HG03460 (cell line): ENCODE measurements around the gene CAP2.

Source experiments
- ATAC-seq: cut with Tn5 transposase; IDR thresholded peaks from one replicate; pipeline ENCODE4 v1.9.1; 2021; ENCODE audit not compliant: unreplicated experiment

The CAP2 gene, protein sequence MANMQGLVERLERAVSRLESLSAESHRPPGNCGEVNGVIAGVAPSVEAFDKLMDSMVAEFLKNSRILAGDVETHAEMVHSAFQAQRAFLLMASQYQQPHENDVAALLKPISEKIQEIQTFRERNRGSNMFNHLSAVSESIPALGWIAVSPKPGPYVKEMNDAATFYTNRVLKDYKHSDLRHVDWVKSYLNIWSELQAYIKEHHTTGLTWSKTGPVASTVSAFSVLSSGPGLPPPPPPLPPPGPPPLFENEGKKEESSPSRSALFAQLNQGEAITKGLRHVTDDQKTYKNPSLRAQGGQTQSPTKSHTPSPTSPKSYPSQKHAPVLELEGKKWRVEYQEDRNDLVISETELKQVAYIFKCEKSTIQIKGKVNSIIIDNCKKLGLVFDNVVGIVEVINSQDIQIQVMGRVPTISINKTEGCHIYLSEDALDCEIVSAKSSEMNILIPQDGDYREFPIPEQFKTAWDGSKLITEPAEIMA

DNA sequence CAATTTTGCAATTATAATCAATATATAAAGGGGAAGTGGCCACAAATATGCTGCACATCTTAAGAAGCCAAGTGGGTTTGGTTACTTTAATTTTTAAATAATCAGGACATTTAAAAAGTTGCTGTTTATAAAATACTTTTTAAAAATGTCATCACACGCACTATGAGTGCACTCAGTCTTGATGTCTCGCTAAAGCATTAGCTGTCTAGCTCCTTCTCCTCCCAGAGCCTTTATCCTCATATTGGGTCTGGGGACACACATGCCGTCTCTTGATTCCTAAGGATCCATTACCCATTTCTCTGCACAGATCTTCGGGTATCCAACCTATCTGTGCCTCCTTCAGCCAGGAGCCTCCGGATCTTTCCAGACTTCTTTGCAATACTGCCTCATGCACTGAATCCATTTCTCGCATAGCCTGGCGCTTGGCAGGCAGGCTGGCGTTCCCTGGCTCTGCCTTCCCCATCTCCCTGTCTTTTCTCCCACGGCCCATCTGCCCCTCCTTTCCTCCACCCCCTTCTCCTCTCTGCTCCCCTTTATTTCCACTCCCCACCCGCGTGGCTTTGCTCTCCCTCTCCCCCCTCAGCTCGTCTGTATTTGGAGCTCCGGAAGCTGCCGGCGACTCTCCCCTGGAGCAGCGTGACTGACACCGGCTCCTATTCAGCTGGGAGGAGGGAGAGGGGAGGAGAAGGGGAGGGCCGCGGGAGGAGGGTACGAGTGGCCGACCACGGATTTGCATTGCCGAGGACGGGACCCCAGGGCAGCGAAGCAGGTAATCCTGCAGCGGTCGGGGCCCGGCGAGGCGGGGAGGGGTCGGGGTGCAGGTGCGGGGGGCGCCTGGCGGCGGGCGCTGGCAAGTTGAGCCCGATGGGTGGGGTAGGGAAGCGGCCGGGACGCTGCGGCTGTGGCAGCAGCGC lies at the start of gene CAP2:
Gene CAP2 (plus strand): TSS at position 618 of the 914 bp plus-strand sequence. CDS start 27,961 bp downstream, outside the sequence.
- no peak for ATAC-seq

DNA sequence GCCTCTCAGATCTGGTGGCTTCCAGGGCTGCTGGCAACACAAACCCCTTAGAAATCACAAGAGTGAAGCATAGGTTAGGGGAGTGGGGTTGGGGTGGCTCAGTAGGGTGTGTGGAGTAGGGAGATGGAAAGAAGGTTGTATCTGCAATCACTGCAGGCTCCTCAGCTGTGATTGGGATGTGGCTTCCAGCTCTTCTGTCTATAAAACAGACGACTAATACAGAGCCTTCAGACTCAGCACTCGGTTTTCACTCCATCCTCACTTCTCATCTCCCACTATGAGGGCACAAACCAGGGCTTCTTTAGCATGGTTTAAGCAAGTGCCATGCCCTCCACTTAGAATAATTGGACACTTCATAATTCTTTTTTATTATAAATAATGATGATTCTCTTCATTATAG lies 46.4 kb upstream of the CAP2 start:
- ATAC-seq, result no peak

DNA sequence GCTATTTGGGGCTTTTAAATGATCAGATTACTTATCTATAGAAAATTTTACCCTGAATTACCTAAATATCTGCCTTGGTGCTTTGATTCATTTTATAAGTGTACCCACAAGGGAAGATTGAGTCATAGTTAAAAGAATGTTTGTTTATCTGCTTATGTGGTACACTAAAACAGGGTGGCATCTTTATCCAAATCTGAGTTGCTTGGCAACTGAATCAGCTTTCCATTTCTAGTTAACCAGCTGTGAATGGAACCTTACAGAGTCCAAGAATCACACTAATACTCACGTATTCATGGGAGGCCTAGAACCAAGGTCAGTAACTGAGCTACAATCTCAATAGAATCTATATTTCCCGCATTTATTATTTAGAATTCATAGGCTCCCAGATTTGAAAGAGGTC lies 44.0 kb upstream of the CAP2 start:
- no peak for ATAC-seq

- ATAC-seq, result no peak
Observed at GRCh38 chr6:17352302-17352701, 41.1 kb upstream of the CAP2 start.

GRCh38 chr6:17353440-17354175 lies 39.8 kb upstream of the CAP2 start:
- ATAC-seq, result no peak

GRCh38 chr6:17354700-17355403 lies 38.5 kb upstream of the CAP2 start:
- ATAC-seq, result no peak

DNA sequence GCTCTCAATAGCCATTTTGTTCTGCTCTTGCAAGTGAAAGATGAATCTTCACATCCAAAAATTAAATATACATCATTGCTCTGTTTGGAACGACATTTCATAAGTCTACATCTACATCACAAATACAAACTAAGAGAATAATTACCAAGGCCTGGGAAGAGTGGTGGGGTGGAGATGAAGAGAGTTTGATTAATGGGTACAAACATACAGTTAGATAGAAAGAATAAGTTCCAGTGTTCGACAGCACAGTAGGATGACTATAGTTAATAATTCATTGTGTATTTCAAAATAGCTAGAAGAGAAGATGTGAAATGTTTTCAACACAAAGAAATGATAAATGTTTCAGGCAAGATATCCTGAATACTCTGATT lies 38.0 kb upstream of the CAP2 start:
- ATAC-seq, result no peak

DNA sequence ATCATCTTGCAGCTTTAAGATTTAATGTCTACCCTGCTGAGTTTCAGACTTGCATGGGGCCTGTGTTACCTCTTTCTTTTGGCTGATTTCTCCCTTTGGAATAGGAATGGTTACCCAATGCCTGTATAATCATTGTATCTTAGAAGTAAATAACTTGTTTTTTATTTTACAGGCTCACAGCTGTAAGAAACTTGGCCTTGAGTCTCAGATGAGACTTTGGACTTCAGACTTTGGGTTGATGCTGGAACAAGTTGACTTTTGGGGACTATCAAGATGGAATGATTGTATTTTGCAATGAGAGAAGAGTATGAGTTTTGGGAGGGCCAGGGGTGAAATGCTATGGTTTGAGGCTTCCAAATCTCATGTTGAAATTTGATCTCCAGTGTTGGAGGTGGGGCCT lies 34.9 kb upstream of the CAP2 start:
- ATAC-seq, result no peak

GRCh38 chr6:17360564-17360963 lies 32.8 kb upstream of the CAP2 start:
- ATAC-seq, result no peak

GRCh38 chr6:17361013-17361412 lies 32.4 kb upstream of the CAP2 start:
- no peak for ATAC-seq

DNA sequence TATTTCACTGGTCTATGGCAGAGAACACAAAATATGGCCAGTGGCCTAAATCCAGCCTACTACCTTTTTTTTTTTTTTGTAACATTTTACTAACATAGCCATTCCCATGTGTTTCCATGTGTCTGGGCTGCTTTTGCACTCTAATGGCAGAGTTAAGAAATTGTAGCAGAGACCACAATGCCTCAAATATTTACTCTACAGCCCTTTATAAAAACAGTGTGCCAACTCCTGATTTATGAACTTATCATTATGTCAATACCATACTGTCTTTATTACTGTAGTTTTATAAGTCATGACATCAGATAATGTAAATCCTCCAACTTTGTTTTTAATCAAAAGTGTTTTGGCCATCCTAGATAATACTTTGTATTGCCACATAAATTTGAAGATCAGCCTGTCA lies 27.4 kb upstream of the CAP2 start:
- ATAC-seq, result no peak

DNA sequence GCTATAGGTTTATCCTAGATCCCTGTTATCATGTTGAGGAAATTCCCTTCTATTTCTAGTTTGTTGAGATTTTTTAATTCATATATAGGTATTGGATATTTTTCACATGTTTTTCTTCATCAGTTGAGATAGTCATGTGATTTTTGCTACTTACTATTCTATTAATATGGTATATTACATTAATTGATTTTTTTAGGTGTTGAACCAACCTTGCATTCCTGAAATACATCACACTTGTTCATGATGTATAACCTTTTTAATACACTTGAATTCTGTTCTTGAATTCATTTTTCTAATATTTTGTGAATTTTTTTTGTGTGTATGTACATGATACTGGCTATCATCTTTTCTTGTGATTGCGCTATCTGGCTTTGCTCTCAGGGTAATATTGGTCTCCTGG lies 25.5 kb upstream of the CAP2 start:
- no peak for ATAC-seq

DNA sequence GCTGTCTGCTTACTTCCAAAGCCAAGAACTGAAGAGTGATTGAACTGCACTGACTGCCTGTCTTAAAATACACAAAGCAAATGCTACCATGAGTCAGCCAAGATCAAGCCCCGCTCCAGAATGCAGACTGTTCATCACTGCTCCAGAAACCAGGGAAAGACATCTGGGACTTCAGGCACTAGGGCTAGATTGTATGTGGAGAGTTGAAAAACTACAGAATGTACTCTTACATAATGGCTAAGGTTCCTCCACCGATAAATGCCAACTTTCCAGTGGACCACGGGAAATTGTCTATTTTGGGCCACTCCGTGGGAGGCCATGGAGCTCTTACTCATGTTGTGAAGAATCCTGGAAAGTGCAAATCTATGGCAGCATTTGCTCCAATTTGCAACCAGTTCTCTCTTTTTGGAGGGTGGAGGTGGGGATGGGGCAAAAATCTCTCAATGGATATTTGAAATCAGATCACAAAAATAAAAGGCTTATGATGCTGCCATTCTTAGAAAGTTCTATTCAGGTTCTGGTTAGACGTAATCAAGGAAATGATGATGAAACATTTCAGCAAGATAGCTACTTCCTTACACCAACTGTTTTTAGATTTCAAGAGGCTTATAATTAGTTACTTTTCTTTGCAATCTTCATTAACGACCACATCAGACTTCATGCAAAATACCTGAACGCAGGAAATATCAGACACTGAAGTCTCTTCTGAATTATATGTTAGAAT lies 11.8 kb upstream of the CAP2 start:
- ATAC-seq, result no peak

DNA sequence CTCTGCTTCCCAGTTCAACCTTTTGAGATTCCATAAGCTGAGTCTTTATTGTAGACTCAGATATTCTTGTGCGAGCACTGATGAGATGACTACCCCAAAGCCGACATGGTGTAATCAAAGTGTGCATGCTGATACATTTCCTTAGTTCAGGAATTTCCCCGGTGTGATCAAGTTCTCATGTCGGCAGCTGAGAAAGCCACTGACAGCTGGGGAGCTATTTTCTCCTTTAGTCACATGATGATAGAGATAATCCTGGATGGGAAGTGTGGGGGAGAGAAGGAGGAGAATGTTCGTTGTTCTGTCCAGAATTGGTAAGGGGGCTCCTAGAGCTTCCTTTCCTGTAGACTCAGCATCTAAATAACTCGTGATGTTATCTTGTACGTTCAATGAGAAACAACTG lies 7.7 kb upstream of the CAP2 start:
- ATAC-seq, result no peak

DNA sequence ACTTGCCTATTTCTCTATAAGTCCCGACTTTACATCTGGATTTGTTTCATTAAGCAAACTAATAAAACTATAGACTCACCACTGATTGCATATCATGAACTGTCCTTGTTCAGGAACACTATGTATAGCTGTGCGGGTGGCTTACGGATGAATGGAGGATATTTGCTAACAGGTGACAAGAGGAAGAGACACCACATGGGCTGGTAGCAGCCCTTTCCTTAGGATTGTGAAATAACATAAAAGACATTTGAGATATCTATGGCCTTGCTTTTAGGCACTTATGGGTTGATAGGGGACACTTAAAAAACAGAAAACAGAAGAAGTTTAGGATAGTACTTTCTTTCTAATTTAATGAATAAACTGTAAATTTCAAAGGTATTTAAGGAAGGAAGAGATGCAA lies 5.0 kb upstream of the CAP2 start:
- no peak for ATAC-seq

- no peak for ATAC-seq
Observed at GRCh38 chr6:17389274-17389847, 4.0 kb upstream of the CAP2 start.

DNA sequence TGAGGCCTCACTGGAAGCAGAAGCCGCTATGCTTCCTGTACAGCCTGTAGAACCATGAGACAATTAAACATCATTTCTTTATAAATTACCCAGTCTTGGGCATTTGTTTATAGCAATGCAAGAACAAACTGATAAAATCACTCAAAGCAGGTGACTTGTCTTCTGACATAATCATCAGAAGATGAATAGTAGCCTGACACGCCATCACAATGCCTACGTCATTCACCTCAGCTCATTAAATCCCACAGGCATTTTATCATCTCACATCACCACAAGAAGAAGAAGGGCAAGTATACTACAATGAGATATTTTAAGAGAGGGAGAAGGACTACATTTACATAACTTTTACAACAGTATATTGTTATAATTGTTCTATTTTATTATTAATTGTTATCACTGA lies 3.1 kb upstream of the CAP2 start:
- ATAC-seq, result no peak

GRCh38 chr6:17391976-17392375 lies 1.4 kb upstream of the CAP2 start:
- ATAC-seq, result no peak

- ATAC-seq, result no peak
Observed at GRCh38 chr6:17393892-17394631, 667 bp downstream of the CAP2 start.
